HEK293 (cell line): ENCODE measurements around the gene TMEM72.

Source experiments
- CTCF ChIA-PET: fragments of 350-600 bp; formaldehyde crosslinking; extraction: SDS; loops from one replicate; lab custom pipeline; 2021; ENCODE audit warnings: antibody characterized with exemption; lab: Yijun Ruan, JAX
- POLR2A ChIA-PET: fragments of 300-600 bp; formaldehyde crosslinking; extraction: SDS; loops from one replicate; lab custom pipeline; 2020; ENCODE audit warnings: antibody characterized with exemption, inconsistent platforms; lab: Yijun Ruan, JAX
- H3K27ac ChIP-seq: fragments of 200-500 bp; sonication (Bioruptor generic); 2 replicates; pipeline ENCODE4 v1.5.1; 2014; ENCODE audit warnings: low read depth, low read length, control low read depth, inconsistent platforms; ENCODE audit errors: extremely low read depth
- H3K36me3 ChIP-seq, 2 experiments: fragments of 200-500 bp in 1 of 2; sonication (Bioruptor generic) in 1 of 2; 1 replicate in 1 of 2; 2 replicates in 1 of 2; pipeline ENCODE4 v1.5.1; 2014 to 2017; ENCODE audit warnings: inconsistent platforms in 2 of 2, low read length in 2 of 2; ENCODE audit not compliant: control insufficient read depth in 2 of 2, insufficient read depth in 1 of 2
- H3K4me1 ChIP-seq: fragments of 200-500 bp; sonication (Bioruptor generic); 2 replicates; pipeline ENCODE4 v1.5.1; 2014; ENCODE audit warnings: mild to moderate bottlenecking, low read length, inconsistent platforms; ENCODE audit not compliant: control insufficient read depth, insufficient read depth
- H3K4me3 ChIP-seq: 2 replicates; pipeline ENCODE4 v1.5.1; 2011; ENCODE audit warnings: low read depth, mild to moderate bottlenecking, control low read depth, low read length, moderate library complexity
- H3K9me3 ChIP-seq: fragments of 200-500 bp; sonication (Bioruptor generic); 2 replicates; pipeline ENCODE4 v1.5.1; 2014; ENCODE audit warnings: low read depth, low read length, inconsistent platforms; ENCODE audit not compliant: control insufficient read depth, insufficient read depth
- PBX3 ChIP-seq: sonication (generic); formaldehyde crosslinking; IDR thresholded peaks from 2 replicates; pipeline ENCODE4 v1.8.1; 2022; ENCODE audit warnings: mild to moderate bottlenecking, moderate library complexity, missing genetic modification reagents
- PRDM1 ChIP-seq: fragments of 450-650 bp; formaldehyde crosslinking; IDR thresholded peaks from 2 replicates; pipeline ENCODE4; 2016; ENCODE audit warnings: missing biosample characterization, missing genetic modification characterization
- PRDM10 ChIP-seq: fragments of 450-650 bp; formaldehyde crosslinking; IDR thresholded peaks from 2 replicates; pipeline ENCODE4 v1.5.1; 2016; ENCODE audit warnings: missing biosample characterization, missing genetic modification characterization
- PRDM4 ChIP-seq: fragments of 450-650 bp; formaldehyde crosslinking; IDR thresholded peaks from 2 replicates; pipeline ENCODE4 v1.5.1; 2017; ENCODE audit warnings: missing biosample characterization, missing genetic modification characterization
- SCRT1 ChIP-seq: fragments of 450-650 bp; formaldehyde crosslinking; IDR thresholded peaks from 2 replicates; pipeline ENCODE4 v1.5.1; 2016; ENCODE audit warnings: missing biosample characterization, missing genetic modification characterization, borderline replicate concordance
- ZBTB7A ChIP-seq: fragments of 450-650 bp; formaldehyde crosslinking; IDR thresholded peaks from 2 replicates; pipeline ENCODE4 v1.5.1; 2016; ENCODE audit warnings: low read depth, missing biosample characterization, missing genetic modification characterization
- ZEB2 ChIP-seq: fragments of 450-650 bp; formaldehyde crosslinking; IDR thresholded peaks from 2 replicates; pipeline ENCODE4 v1.5.1; 2016; ENCODE audit warnings: missing biosample characterization, missing genetic modification characterization
- ZFP37 ChIP-seq: fragments of 450-650 bp; formaldehyde crosslinking; IDR thresholded peaks from 2 replicates; pipeline ENCODE4 v1.5.1; 2016; ENCODE audit warnings: missing biosample characterization, missing genetic modification characterization
- ZNF114 ChIP-seq: fragments of 450-650 bp; formaldehyde crosslinking; IDR thresholded peaks from 2 replicates; pipeline ENCODE4 v1.5.0; 2017; ENCODE audit warnings: missing biosample characterization, missing genetic modification characterization
- ZNF157 ChIP-seq: fragments of 450-650 bp; formaldehyde crosslinking; IDR thresholded peaks from 2 replicates; pipeline ENCODE4 v1.5.1; 2016; ENCODE audit warnings: missing biosample characterization, missing genetic modification characterization
- ZNF24 ChIP-seq: fragments of 450-650 bp; formaldehyde crosslinking; IDR thresholded peaks from 2 replicates; pipeline ENCODE4 v1.5.1; 2016; ENCODE audit warnings: missing biosample characterization, missing genetic modification characterization
- ZNF37A ChIP-seq: fragments of 450-650 bp; IDR thresholded peaks from 2 replicates; pipeline ENCODE4 v1.5.1; 2018; ENCODE audit warnings: missing biosample characterization, missing genetic modification characterization
- ZNF449 ChIP-seq: fragments of 450-650 bp; formaldehyde crosslinking; IDR thresholded peaks from 2 replicates; pipeline ENCODE4 v1.5.1; 2017; ENCODE audit warnings: missing biosample characterization, mild to moderate bottlenecking, missing genetic modification characterization, moderate library complexity
- ZNF48 ChIP-seq: fragments of 450-650 bp; formaldehyde crosslinking; IDR thresholded peaks from 2 replicates; pipeline ENCODE4 v1.5.1; 2016; ENCODE audit warnings: missing biosample characterization, missing genetic modification characterization
- ZNF596 ChIP-seq: fragments of 450-650 bp; IDR thresholded peaks from 2 replicates; pipeline ENCODE4 v1.5.0; 2018; ENCODE audit warnings: missing biosample characterization, mild to moderate bottlenecking, missing genetic modification characterization, moderate library complexity
- ZNF621 ChIP-seq: fragments of 450-650 bp; formaldehyde crosslinking; IDR thresholded peaks from 2 replicates; pipeline ENCODE4 v1.5.1; 2017; ENCODE audit warnings: missing biosample characterization, missing genetic modification characterization
- ZNF629 ChIP-seq: fragments of 450-650 bp; formaldehyde crosslinking; IDR thresholded peaks from 2 replicates; pipeline ENCODE4 v1.5.1; 2017; ENCODE audit warnings: missing biosample characterization, missing genetic modification characterization
- ZNF645 ChIP-seq: fragments of 450-650 bp; formaldehyde crosslinking; IDR thresholded peaks from 2 replicates; pipeline ENCODE4; 2016; ENCODE audit warnings: missing biosample characterization, missing genetic modification characterization
- ZNF785 ChIP-seq: fragments of 450-650 bp; formaldehyde crosslinking; IDR thresholded peaks from 2 replicates; pipeline ENCODE4 v1.5.1; 2016; ENCODE audit warnings: missing biosample characterization, missing genetic modification characterization

The TMEM72 gene

GRCh38 chr10:44962870-44963738 lies 52.0 kb downstream of the TMEM72 start:
- POLR2A ChIA-PET, result interaction anchor here (1.4 to 3.8 kb wide), 3 partner anchors 10 to 15 kb away, joined by 3 to 12 read pairs (median 5); partner anchors contain the start of gene DEPP1
- no peaks in the 10 kb centered on the region for H3K36me3 ChIP-seq
- TF ChIP-seq ZNF37A (tag by site-specific recombination) (no peak), PRDM10 (tag by site-specific recombination) (peak; percentile 72), ZNF48 (tag by site-specific recombination) (no peak), ZNF157 (tag by site-specific recombination) (no peak), ZEB2 (tag by site-specific recombination) (no peak)
- no peaks in the 10 kb centered on the region for H3K9me3 ChIP-seq
- peaks cover 10% of the 10 kb centered on the region; the same call in 1 of the 2 replicates for H3K4me1 ChIP-seq
- no peak overlapping the region for H3K4me3 ChIP-seq
- H3K27ac ChIP-seq, result no peak overlapping the region
- CTCF ChIA-PET, result interaction anchor here (0.8 to 1.6 kb wide), 9 partner anchors 9 to 45 kb away, joined by 3 to 6 read pairs (median 4); no protein-coding TSS in a partner anchor

GRCh38 chr10:44963772-44964633 lies 52.9 kb downstream of the TMEM72 start:
- Histone ChIP-seq H3K4me3 (no peak overlapping the region), H3K27ac (no peak overlapping the region; the same call in 1 of the 2 replicates), H3K4me1 (peaks cover 8% of the 10 kb centered on the region; the same call in 1 of the 2 replicates), H3K9me3 (no peaks in the 10 kb centered on the region), H3K36me3 (no peaks in the 10 kb centered on the region)
- POLR2A ChIA-PET, result interaction anchor here (0.7 to 3.8 kb wide), 3 partner anchors 11 to 15 kb away, joined by 3 to 12 read pairs (median 4); partner anchors contain the start of gene DEPP1
- CTCF ChIA-PET, result interaction anchor here (0.8 to 1.6 kb wide), 7 partner anchors 10 to 44 kb away, joined by 3 to 6 read pairs (median 4); no protein-coding TSS in a partner anchor
- TF ChIP-seq PBX3 (no peak), ZNF785 (tag by site-specific recombination) (no peak), PRDM4 (no peak), ZNF24 (tag by site-specific recombination) (no peak), SCRT1 (tag by site-specific recombination) (no peak), ZNF621 (tag by site-specific recombination) (no peak), ZNF645 (tag by site-specific recombination) (no peak), ZNF629 (tag by site-specific recombination) (no peak), ZNF596 (tag by site-specific recombination) (no peak), ZNF449 (tag by site-specific recombination) (peak; percentile 30; the same call in 1 of the 2 replicates), ZNF114 (no peak), PRDM1 (tag by site-specific recombination) (0 out of 2 replicates have a peak, but pooled peaks have one; percentile 17), ZBTB7A (tag by site-specific recombination) (no peak), ZFP37 (no peak)
